A673 (cell line): ENCODE data around the gene C3orf20.

ENCODE experiments used
- EZH2 ChIP-seq: fragments of 200-600 bp; sonication (generic); IDR thresholded peaks from 2 replicates; pipeline ENCODE4 v1.6.1; 2017; ENCODE audit warnings: borderline replicate concordance, low read depth, mild to moderate bottlenecking, mixed read lengths, antibody characterized with exemption, low read length; ENCODE audit not compliant: poor library complexity, severe bottlenecking
- TF ChIP-seq, protein P1 (sequence below): fragments of 300-800, 200-600 bp; sonication (generic); conservative IDR thresholded peaks from 2 replicates; pipeline ENCODE4 v1.5.1; 2017; ENCODE audit warnings: low read depth, mild to moderate bottlenecking, antibody characterized with exemption, low read length, moderate library complexity, mixed read lengths

DNA sequence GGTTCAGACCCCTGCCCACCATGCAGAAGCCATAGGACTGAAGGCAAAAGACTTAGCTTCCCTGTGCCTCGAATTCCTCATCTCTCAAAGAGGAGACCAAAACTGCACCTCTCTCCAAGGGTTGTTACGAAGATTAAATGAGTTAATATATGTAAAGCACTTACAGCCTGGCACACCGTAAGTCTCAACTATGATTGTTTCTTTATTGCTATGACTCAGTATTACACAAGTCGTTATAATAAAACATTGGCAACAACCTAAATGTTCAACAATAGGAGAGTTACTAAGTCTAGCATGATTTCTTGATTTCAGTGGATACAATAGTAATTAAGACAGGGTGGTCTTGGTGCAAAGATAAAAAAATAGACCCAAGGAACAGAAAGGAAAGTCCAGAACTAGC lies 124.2 kb downstream of the C3orf20 start:
- TF ChIP-seq, protein P1, sequence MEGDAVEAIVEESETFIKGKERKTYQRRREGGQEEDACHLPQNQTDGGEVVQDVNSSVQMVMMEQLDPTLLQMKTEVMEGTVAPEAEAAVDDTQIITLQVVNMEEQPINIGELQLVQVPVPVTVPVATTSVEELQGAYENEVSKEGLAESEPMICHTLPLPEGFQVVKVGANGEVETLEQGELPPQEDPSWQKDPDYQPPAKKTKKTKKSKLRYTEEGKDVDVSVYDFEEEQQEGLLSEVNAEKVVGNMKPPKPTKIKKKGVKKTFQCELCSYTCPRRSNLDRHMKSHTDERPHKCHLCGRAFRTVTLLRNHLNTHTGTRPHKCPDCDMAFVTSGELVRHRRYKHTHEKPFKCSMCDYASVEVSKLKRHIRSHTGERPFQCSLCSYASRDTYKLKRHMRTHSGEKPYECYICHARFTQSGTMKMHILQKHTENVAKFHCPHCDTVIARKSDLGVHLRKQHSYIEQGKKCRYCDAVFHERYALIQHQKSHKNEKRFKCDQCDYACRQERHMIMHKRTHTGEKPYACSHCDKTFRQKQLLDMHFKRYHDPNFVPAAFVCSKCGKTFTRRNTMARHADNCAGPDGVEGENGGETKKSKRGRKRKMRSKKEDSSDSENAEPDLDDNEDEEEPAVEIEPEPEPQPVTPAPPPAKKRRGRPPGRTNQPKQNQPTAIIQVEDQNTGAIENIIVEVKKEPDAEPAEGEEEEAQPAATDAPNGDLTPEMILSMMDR = no peak
- no peak for TF ChIP-seq EZH2
